Dendritic cell treated with granulocyte-macrophage colony-stimulating factor and Interleukin-4, amounts not matched to agents 40 ng/mL and 50 ng/mL, for 4 days (primary cell): Measurements from ENCODE around the gene FAM24B.

ENCODE experiments used
- H3K27ac Mint-ChIP-seq: one replicate; pipeline ENCODE4 v1.8.0; 2022; ENCODE audit warnings: mild to moderate bottlenecking, mixed read lengths
- H3K27me3 Mint-ChIP-seq: one replicate; pipeline ENCODE4 v1.8.0; 2022; ENCODE audit warnings: mild to moderate bottlenecking, mixed read lengths
- H3K36me3 Mint-ChIP-seq: one replicate; pipeline ENCODE4 v1.8.0; 2022; ENCODE audit warnings: low read depth, mixed read lengths
- H3K4me1 Mint-ChIP-seq: one replicate; pipeline ENCODE4 v1.8.0; 2022; ENCODE audit warnings: low read depth, mixed read lengths
- H3K4me3 Mint-ChIP-seq: one replicate; pipeline ENCODE4 v1.8.0; 2022; ENCODE audit warnings: mild to moderate bottlenecking, moderate library complexity, mixed read lengths
- H3K9me3 Mint-ChIP-seq: one replicate; pipeline ENCODE4 v1.8.0; 2022; ENCODE audit warnings: mixed read lengths
- intact Hi-C: fragments of 100-400 bp; cut with micrococcal nuclease; formaldehyde crosslinking; loops from one replicate; pipeline ENCODE4 v1.15.0; 2022

The FAM24B gene

GRCh38 chr10:122850705-122851640 is 28.4 kb downstream of the FAM24B start:
- no peak overlapping the region for H3K27ac Mint-ChIP-seq
- H3K36me3 Mint-ChIP-seq: peaks cover 41% of the 10 kb centered on the region
- intact Hi-C loops: no loop called here
- no peaks in the 10 kb centered on the region for H3K27me3 Mint-ChIP-seq
- H3K9me3 Mint-ChIP-seq: peaks cover 3% of the 10 kb centered on the region
- peaks cover 6% of the 10 kb centered on the region for H3K4me1 Mint-ChIP-seq
- no peak overlapping the region for H3K4me3 Mint-ChIP-seq

- H3K4me1 Mint-ChIP-seq: no peaks in the 10 kb centered on the region
- H3K36me3 Mint-ChIP-seq: peaks cover 42% of the 10 kb centered on the region
- H3K27me3 Mint-ChIP-seq: no peaks in the 10 kb centered on the region
- no peak overlapping the region for H3K27ac Mint-ChIP-seq
- H3K9me3 Mint-ChIP-seq: peaks cover 6% of the 10 kb centered on the region
- intact Hi-C loops: no loop called here
- no peak overlapping the region for H3K4me3 Mint-ChIP-seq
These were observed 29.3 kb downstream of the FAM24B start for GRCh38 chr10:122849900-122850605.

GRCh38 chr10:122849090-122849489 is 30.3 kb downstream of the FAM24B start:
- Mint-ChIP-seq H3K4me1 (no peaks in the 10 kb centered on the region), H3K27ac (no peak overlapping the region), H3K36me3 (peaks cover 33% of the 10 kb centered on the region), H3K27me3 (no peaks in the 10 kb centered on the region), H3K9me3 (peaks cover 6% of the 10 kb centered on the region), H3K4me3 (no peak overlapping the region)
- intact Hi-C loops: no loop called here

- Mint-ChIP-seq H3K27ac (no peak overlapping the region), H3K27me3 (no peaks in the 10 kb centered on the region), H3K4me3 (no peak overlapping the region), H3K9me3 (peaks cover 6% of the 10 kb centered on the region), H3K4me1 (no peaks in the 10 kb centered on the region), H3K36me3 (peaks cover 27% of the 10 kb centered on the region)
- intact Hi-C loops: no loop called here
These were observed 31.4 kb downstream of the FAM24B start for GRCh38 chr10:122847782-122848604.

DNA sequence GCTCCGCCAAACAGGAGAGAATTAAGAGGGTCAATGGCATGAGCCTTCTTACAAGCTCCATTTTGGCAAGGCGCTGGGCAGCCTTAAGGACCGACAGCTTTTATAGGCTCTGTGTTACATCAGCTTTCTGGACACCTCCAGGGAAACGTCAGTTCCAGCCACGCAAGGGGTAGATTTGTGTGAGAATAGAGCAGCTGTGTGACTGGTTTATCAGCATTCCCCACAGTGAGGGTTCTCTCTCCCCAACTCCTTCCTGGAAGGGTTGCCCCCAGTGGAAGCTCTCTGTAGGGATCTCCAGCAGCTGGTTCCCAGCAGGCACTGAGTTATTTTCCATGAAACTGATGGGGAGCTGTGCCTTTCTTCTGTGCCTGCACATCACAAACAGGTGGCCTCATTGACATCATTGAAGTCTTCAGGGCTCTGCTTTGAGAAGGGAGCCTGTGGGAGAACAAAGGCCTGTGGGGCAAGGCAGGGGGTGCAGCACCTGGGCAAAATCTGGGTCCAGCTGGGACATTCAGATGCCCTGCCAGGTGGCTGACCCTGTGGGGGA is 33.5 kb downstream of the FAM24B start, which contains the start of gene CUZD1:
CUZD1 (minus strand) TSS at position 75 of the 550 bp plus-strand sequence; CDS start at position 61, 14 bp downstream.
- H3K27ac Mint-ChIP-seq: no peak within 1 kb of the TSS

GRCh38 chr10:122844146-122844545 is 35.2 kb downstream of the FAM24B start:
- H3K36me3 Mint-ChIP-seq: peaks cover 14% of the 10 kb centered on the region
- H3K9me3 Mint-ChIP-seq: peaks cover 6% of the 10 kb centered on the region
- H3K4me1 Mint-ChIP-seq: no peaks in the 10 kb centered on the region
- no peaks in the 10 kb centered on the region for H3K27me3 Mint-ChIP-seq
- H3K4me3 Mint-ChIP-seq: no peak overlapping the region
- intact Hi-C loops: no loop called here
- no peak overlapping the region for H3K27ac Mint-ChIP-seq

More for the DNA sequence above, 33.5 kb downstream of the FAM24B start, which contains the start of gene CUZD1:
- no peaks in the 10 kb centered on the region for H3K4me1 Mint-ChIP-seq
- H3K9me3 Mint-ChIP-seq: peaks cover 6% of the 10 kb centered on the region
- no peaks in the 10 kb centered on the region for H3K27me3 Mint-ChIP-seq
- intact Hi-C loops: no loop called here
- peaks cover 26% of the 10 kb centered on the region for H3K36me3 Mint-ChIP-seq
- H3K4me3 Mint-ChIP-seq: no peak within 1 kb of the TSS

DNA sequence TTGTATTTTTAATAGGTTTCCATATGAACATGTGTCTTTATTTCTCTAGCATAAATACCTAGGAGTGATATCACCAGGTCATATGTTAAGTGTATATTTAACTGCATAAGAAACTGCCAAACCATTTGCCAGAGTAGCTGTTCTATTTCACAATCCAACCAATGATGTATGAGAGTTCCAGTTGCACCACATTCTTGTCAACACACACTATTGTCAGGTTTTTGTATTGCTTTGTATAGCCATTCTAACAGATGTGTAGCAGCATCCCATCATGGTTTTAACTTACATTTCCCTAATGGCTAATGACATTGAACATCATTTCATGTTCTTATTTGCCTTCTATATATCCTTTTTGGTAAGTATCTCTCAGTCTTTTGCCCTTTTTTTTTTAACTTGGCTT is 37.8 kb downstream of the FAM24B start:
- Mint-ChIP-seq H3K36me3 (peaks cover 28% of the 10 kb centered on the region), H3K27me3 (no peaks in the 10 kb centered on the region), H3K9me3 (peaks cover 6% of the 10 kb centered on the region), H3K27ac (no peak overlapping the region), H3K4me1 (no peaks in the 10 kb centered on the region), H3K4me3 (no peak overlapping the region)
- intact Hi-C loops: no loop called here

GRCh38 chr10:122839505-122839904 is 39.9 kb downstream of the FAM24B start:
- H3K4me1 Mint-ChIP-seq: no peaks in the 10 kb centered on the region
- H3K27me3 Mint-ChIP-seq: no peaks in the 10 kb centered on the region
- no peak overlapping the region for H3K27ac Mint-ChIP-seq
- H3K4me3 Mint-ChIP-seq: no peak overlapping the region
- H3K36me3 Mint-ChIP-seq: peaks cover 16% of the 10 kb centered on the region
- no peaks in the 10 kb centered on the region for H3K9me3 Mint-ChIP-seq
- intact Hi-C loops: no loop called here

GRCh38 chr10:122838880-122839279 is 40.5 kb downstream of the FAM24B start:
- H3K27ac Mint-ChIP-seq: no peak overlapping the region
- no peaks in the 10 kb centered on the region for H3K4me1 Mint-ChIP-seq
- no peaks in the 10 kb centered on the region for H3K9me3 Mint-ChIP-seq
- H3K36me3 Mint-ChIP-seq: peaks cover 16% of the 10 kb centered on the region
- H3K27me3 Mint-ChIP-seq: no peaks in the 10 kb centered on the region
- intact Hi-C loops: no loop called here
- H3K4me3 Mint-ChIP-seq: no peak overlapping the region

GRCh38 chr10:122835908-122836307 is 43.5 kb downstream of the FAM24B start:
- intact Hi-C loops: no loop called here
- Mint-ChIP-seq H3K4me3 (no peak overlapping the region), H3K27ac (no peak overlapping the region), H3K9me3 (no peaks in the 10 kb centered on the region), H3K36me3 (peaks cover 23% of the 10 kb centered on the region), H3K4me1 (no peaks in the 10 kb centered on the region), H3K27me3 (no peaks in the 10 kb centered on the region)

DNA sequence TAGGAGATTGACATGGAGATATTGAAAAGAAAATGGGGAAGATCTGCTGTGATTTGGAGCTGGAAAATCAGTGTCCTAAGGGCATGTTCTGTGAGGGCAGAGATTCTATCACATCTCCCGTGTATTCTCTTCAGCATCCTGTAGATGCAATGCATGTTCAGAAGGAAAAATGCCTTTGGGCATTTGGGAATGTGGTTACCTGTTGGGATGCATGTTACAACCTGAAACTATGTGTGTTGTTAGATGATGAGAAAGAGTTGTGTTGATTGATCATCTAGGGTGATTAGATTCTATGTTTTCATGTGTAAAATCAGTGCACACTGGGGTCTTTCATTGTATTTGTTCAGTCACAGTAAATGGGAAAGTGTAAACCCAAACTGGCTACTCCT is 48.4 kb downstream of the FAM24B start:
- Mint-ChIP-seq H3K36me3 (peaks cover 6% of the 10 kb centered on the region), H3K27me3 (peaks cover 3% of the 10 kb centered on the region), H3K27ac (no peak overlapping the region), H3K9me3 (no peaks in the 10 kb centered on the region), H3K4me1 (no peaks in the 10 kb centered on the region), H3K4me3 (no peak overlapping the region)
- intact Hi-C loops: no loop called here

DNA sequence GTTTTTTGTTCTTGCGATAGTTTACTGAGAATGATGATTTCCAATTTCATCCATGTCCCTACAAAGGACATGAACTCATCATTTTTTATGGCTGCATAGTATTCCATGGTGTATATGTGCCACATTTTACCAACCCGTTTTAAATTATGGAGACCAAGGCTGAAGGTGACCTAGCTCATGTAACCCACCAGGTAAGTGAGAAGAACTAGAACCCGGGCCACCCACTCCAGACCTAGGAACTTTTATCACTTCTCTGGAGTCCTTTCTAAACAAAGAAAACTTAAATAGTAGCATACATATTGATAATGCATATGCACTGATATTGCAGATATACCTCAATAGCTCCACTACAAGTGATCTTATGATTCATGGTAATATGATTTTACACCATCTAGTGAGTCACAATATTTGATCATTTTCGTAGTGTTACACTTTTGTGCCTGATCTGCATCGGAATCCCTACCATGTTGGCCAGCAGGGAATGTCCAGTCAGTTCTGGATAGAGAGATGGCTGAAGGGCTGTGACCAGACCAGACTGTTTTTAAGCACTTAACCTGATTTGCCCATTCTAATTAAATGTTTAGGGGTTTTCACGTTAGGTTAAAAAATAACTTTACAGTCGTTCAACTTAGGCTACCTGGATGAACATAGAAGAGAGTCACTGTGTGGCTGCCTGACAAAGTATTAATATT is 49.0 kb downstream of the FAM24B start:
- Mint-ChIP-seq H3K9me3 (no peaks in the 10 kb centered on the region), H3K4me3 (no peak overlapping the region), H3K27me3 (peaks cover 4% of the 10 kb centered on the region), H3K27ac (no peak overlapping the region), H3K4me1 (no peaks in the 10 kb centered on the region), H3K36me3 (peaks cover 6% of the 10 kb centered on the region)
- intact Hi-C loops: no loop called here

DNA sequence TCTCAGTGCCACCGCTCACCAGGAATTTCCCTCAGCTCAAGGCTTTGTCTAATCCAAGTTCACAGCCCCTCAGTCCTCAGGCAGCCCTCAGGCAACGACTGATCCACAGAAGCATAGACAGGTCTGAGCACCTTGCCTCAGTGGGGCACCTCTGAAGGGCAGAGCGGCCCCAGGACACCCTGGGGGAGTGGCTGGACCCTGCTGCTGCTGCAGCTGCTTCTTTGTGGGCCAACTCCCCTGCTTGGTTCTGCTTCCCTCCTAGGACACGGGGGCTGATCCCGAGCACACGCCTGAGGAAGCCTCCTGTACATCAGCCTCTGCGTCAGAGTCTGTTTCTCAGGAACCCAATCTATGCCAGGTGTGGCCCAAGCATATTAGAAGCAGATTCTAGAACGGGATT is 49.9 kb downstream of the FAM24B start:
- intact Hi-C loops: no loop called here
- Mint-ChIP-seq H3K27me3 (peaks cover 4% of the 10 kb centered on the region), H3K36me3 (peaks cover 6% of the 10 kb centered on the region), H3K4me3 (no peak overlapping the region), H3K9me3 (no peaks in the 10 kb centered on the region), H3K27ac (no peak overlapping the region), H3K4me1 (no peaks in the 10 kb centered on the region)
